Measurements from ENCODE around the gene TBC1D22A. TPM values are rescaled to one million over a fixed set of nuclear protein-coding genes. Genes with fewer than 3 reads are reported as not detected.

TBC1D22A gene
- total RNA-seq, 2 donors from 2014 or later, result 11.5 to 15.4 TPM

DNA sequence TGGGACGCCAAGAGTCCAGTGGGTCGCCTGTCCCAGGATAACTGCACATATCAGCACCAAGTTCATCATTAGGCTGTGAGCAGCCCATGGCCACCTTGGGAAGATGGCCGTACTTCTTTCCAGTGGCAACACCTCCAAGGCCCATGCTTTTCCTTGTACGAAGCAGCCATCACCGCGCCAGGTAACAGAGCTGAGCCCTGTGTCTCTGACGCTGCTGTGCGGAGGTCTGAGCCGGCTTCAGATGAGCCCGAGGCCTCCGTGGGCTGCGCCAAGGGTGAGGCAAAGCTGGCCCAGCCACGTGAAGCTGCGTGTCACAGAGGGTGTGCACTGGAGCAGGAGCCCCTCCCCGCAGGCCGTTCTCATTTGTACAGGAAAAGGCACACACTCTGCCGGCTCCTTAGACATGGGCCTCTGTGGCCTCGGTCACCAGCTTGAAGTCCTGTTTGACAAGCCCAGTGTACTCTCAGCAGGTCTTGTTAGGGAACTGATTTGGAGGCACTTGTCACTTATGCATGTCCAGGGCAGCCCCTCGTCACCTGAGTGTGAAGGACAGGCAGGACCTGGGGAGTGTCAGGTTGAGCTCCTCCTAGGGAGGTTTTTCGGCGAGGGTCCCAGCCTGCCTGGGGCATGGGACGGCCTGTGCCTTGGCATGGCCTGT lies 401.5 kb downstream of the TBC1D22A start:
- TF ChIP-seq, protein P1, sequence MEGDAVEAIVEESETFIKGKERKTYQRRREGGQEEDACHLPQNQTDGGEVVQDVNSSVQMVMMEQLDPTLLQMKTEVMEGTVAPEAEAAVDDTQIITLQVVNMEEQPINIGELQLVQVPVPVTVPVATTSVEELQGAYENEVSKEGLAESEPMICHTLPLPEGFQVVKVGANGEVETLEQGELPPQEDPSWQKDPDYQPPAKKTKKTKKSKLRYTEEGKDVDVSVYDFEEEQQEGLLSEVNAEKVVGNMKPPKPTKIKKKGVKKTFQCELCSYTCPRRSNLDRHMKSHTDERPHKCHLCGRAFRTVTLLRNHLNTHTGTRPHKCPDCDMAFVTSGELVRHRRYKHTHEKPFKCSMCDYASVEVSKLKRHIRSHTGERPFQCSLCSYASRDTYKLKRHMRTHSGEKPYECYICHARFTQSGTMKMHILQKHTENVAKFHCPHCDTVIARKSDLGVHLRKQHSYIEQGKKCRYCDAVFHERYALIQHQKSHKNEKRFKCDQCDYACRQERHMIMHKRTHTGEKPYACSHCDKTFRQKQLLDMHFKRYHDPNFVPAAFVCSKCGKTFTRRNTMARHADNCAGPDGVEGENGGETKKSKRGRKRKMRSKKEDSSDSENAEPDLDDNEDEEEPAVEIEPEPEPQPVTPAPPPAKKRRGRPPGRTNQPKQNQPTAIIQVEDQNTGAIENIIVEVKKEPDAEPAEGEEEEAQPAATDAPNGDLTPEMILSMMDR (IDR thresholded peaks at IDR 0.05), result no peak
- Histone ChIP-seq H3K36me3 (no peaks in the 10 kb centered on the region), H3K27me3 (no peaks in the 10 kb centered on the region), H3K27ac (peak overlapping the region in 1 of 2 donors; percentile 48), H3K4me1 (peaks cover 0 to 7% of the 10 kb centered on the region in 2 donors), H3K4me3 (no peak overlapping the region), H3K9me3 (no peaks in the 10 kb centered on the region)
- DNase-seq (ENCODE audit: low spot score), result no peak

DNA sequence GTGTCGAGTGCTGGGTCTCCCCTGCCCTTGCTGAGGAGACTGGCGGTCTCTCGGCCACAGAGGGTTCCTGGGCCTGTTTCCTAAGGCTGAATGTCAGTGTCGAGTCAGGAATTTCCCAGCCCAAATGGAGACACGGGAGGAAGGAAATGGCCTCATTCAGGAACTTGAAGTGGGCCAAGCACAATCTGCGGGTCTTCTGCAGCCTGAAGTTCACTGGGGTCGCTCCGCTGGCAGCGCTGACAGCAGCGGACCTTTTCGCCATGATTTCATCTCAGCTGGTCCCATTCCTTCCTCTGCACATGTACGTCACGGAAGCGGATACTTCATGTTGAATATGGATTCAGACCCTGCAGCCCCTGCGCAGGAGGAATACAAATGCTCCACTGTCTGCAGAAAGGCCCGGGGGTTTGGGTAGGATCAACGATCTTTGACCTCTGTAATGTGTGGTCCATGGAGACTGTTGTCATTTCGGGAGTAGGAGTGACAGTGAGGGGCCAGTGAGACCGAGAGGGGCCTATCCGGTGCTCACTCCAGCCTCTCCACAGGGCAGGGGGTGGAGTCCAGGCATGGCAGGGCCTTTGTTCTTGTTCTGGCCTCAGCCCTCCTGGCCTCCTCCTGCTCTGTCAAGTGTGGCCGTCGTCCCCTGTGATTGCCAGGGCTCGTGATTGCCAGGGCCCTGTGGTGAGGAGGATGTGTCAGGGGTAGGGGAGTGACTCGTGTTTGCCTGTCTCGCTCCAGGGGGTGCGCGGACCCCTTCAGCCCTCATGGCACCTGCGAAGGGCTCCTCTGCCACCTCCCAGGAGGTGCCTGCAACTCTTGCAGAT lies 402.3 kb downstream of the TBC1D22A start:
- H3K4me3 ChIP-seq, result no peak overlapping the region

DNA sequence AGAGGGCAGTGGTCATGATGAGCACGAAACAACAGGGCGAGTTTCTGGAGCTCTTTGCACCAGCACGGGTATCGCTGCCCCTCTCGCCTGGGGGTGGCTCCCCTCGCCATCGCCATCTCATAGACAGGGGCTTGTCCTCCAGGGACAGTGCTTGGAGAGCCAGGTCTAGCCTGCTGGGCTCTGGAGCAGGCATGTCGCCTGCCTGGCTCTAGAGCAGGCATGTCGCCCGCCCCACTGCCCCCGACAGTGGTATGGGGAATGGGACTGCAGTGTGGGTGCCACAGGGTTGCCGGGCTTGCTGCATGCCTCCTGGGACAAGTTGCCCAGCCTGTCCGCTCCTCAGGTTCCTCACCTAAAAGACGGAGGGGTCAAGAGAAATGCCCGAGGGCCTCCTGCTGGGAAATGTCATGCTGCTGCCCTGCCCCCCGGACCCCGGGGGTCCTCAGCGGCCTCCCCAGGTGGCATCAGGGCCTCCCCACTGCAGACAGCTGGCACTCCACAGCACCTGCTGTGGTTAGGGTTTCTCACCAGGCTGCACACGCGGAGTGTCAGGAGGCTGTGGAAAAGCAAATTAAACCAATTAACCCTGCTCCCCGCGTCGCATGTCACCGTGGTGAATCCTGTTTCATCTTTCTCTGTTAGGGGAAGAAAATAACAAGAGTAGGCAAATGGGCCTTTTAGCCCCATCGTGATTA lies 403.0 kb downstream of the TBC1D22A start:
- no peak overlapping the region for H3K27ac ChIP-seq
- no peaks in the 10 kb centered on the region for H3K36me3 ChIP-seq
- no peaks in the 10 kb centered on the region for H3K27me3 ChIP-seq
- DNase-seq (ENCODE audit: low spot score), result no peak
- TF ChIP-seq, protein P1 (IDR thresholded peaks at IDR 0.05), result no peak
- H3K4me1 ChIP-seq, result peaks cover 0 to 7% of the 10 kb centered on the region in 2 donors
- H3K9me3 ChIP-seq, result no peaks in the 10 kb centered on the region
- no peak overlapping the region for H3K4me3 ChIP-seq

More for the DNA sequence above, 402.3 kb downstream of the TBC1D22A start:
- H3K27me3 ChIP-seq, result no peaks in the 10 kb centered on the region
- DNase-seq (ENCODE audit: low spot score), result no peak
- peak overlapping the region in 1 of 2 donors; percentile 48 for H3K27ac ChIP-seq
- peaks cover 0 to 7% of the 10 kb centered on the region in 2 donors for H3K4me1 ChIP-seq
- H3K36me3 ChIP-seq, result no peaks in the 10 kb centered on the region
- TF ChIP-seq, protein P1 (IDR thresholded peaks at IDR 0.05), result no peak
- H3K9me3 ChIP-seq, result no peaks in the 10 kb centered on the region

DNA sequence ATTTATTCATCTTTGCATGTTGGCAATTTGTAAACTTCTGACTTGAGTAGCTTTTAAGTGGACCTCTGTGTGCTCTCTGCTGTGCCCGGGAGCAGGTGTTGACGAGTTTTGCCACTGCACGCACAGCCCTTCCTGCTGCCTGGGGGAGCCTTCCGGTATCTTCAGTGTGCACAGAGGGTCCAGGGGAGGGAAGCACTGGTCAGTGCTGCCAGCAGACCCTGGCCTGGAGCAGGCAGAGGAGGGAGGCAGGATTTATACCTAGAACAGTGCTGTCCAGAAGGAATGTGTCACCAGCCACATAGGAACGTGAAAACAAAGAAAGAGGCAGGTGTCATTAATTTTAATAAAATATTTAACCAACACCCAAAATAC lies 403.6 kb downstream of the TBC1D22A start:
- TF ChIP-seq, protein P1 (IDR thresholded peaks at IDR 0.05), result no peak
- Histone ChIP-seq H3K36me3 (no peaks in the 10 kb centered on the region), H3K4me1 (peaks cover 0 to 7% of the 10 kb centered on the region in 2 donors), H3K9me3 (no peaks in the 10 kb centered on the region), H3K27ac (no peak overlapping the region), H3K4me3 (no peak overlapping the region), H3K27me3 (no peaks in the 10 kb centered on the region)
- DNase-seq (ENCODE audit: low spot score), result no peak

DNA sequence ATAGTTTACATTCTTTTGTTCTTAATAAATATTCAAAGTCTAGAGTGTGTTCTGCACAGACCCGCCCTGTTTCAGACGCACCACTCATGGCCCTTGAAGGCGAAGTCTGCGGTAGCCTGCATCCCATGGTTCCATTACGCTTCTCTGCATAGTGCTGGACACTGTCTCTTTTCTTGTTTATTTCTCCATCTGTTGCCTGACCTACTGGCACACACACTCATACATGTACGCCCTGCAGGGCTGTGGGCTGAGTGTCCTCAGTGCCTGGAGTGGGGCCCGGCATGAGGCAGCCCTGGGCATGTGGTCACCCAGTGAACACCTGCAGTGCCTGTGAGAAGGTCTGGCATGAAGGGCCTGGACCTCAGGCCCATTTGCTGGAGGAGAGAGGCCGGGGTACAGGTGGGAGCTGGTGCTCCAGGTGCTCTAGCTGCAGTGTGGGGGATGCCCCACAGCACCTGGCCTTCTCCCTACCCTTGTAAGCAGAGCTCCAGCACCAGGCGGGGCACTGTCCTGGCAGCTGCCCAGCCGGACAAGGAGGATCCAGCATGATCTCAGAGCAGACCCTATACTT lies 404.1 kb downstream of the TBC1D22A start:
- DNase-seq (ENCODE audit: low spot score), result no peak

More for the DNA sequence above, 404.1 kb downstream of the TBC1D22A start:
- Histone ChIP-seq H3K4me1 (peaks cover 0 to 7% of the 10 kb centered on the region in 2 donors), H3K27ac (no peak overlapping the region), H3K27me3 (no peaks in the 10 kb centered on the region), H3K9me3 (no peaks in the 10 kb centered on the region), H3K36me3 (no peaks in the 10 kb centered on the region), H3K4me3 (no peak overlapping the region)
- TF ChIP-seq, protein P1 (IDR thresholded peaks at IDR 0.05), result no peak

Data from right atrium auricular region (tissue), 2 donors.